Measurements from ENCODE around the gene RSRP1. TPM values are rescaled to one million over a fixed set of nuclear protein-coding genes. Genes with fewer than 3 reads are reported as not detected.

RSRP1 gene
- total and polyA plus RNA-seq, 2 experiments from 2014 or later = 153 to 160 TPM

- H4K20me1 ChIP-seq (ENCODE audit: insufficient read depth, poor library complexity, severe bottlenecking) = peaks cover 32% of the 10 kb centered on the region
- TF ChIP-seq EZH2phosphoT487 (IDR thresholded peaks at IDR 0.05; ENCODE audit: low read depth, severe bottlenecking, unreplicated experiment) = no peak
- no peak for TF ChIP-seq EZH2 (IDR thresholded peaks at IDR 0.05; ENCODE audit: borderline replicate concordance)
- no peak for TF ChIP-seq CTCF (IDR thresholded peaks at IDR 0.05; ENCODE audit: poor library complexity)
- no peak for DNase-seq (ENCODE audit: low spot score)
- peaks cover 4% of the 10 kb centered on the region for H3K36me3 ChIP-seq (replicated peaks; ENCODE audit: insufficient read depth, low read depth)
- peak overlapping the region; percentile 80 for H3K4me2 ChIP-seq
- H2AFZ ChIP-seq = no peak overlapping the region
- H3K9me2 ChIP-seq (replicated peaks; ENCODE audit: insufficient read depth) = no peaks in the 10 kb centered on the region
- no peaks in the 10 kb centered on the region for H3K9me3 ChIP-seq (ENCODE audit: low read depth)
- WGBS (ENCODE audit: low lambda C conversion rate, missing lambda C conversion rate) = 88% methylated on average over 5 of the region's 5 CpGs
- H3K4me3 ChIP-seq = peak overlapping the region; percentile 87
- peaks cover 22% of the 10 kb centered on the region for H3K4me1 ChIP-seq (ENCODE audit: insufficient read depth)
- peaks cover 48% of the 10 kb centered on the region for H3K79me2 ChIP-seq
- H3K27ac ChIP-seq = no peak overlapping the region
- no peaks in the 10 kb centered on the region for H3K27me3 ChIP-seq
These were observed 1.9 kb downstream of the RSRP1 start for GRCh38 chr1:25245393-25245792.

GRCh38 chr1:25243907-25244306 is 3.3 kb downstream of the RSRP1 start:
- DNase-seq (ENCODE audit: low spot score) = no peak
- H3K9me2 ChIP-seq (replicated peaks; ENCODE audit: insufficient read depth) = no peaks in the 10 kb centered on the region
- no peak for TF ChIP-seq EZH2phosphoT487 (IDR thresholded peaks at IDR 0.05; ENCODE audit: low read depth, severe bottlenecking, unreplicated experiment)
- no peak for TF ChIP-seq EZH2 (IDR thresholded peaks at IDR 0.05; ENCODE audit: borderline replicate concordance)
- no peak for TF ChIP-seq CTCF (IDR thresholded peaks at IDR 0.05; ENCODE audit: poor library complexity)
- H3K79me2 ChIP-seq = peaks cover 48% of the 10 kb centered on the region
- H3K4me1 ChIP-seq (ENCODE audit: insufficient read depth) = peaks cover 27% of the 10 kb centered on the region
- H3K9me3 ChIP-seq (ENCODE audit: low read depth) = no peaks in the 10 kb centered on the region
- H3K4me2 ChIP-seq = peak overlapping the region; percentile 80
- peaks cover 32% of the 10 kb centered on the region for H4K20me1 ChIP-seq (ENCODE audit: insufficient read depth, poor library complexity, severe bottlenecking)
- no peak overlapping the region for H3K4me3 ChIP-seq
- H3K36me3 ChIP-seq (replicated peaks; ENCODE audit: insufficient read depth, low read depth) = peaks cover 4% of the 10 kb centered on the region
- WGBS (ENCODE audit: low lambda C conversion rate, missing lambda C conversion rate) = 56% methylated on average over 6 of the region's 6 CpGs
- H3K27ac ChIP-seq = no peak overlapping the region
- H3K27me3 ChIP-seq = no peaks in the 10 kb centered on the region
- H2AFZ ChIP-seq = no peak overlapping the region

GRCh38 chr1:25239681-25240541 is 7.3 kb downstream of the RSRP1 start:
- DNase-seq (ENCODE audit: low spot score) = peak; percentile 96
- no peaks in the 10 kb centered on the region for H3K27me3 ChIP-seq
- H3K4me1 ChIP-seq (ENCODE audit: insufficient read depth) = peaks cover 19% of the 10 kb centered on the region
- peaks cover 34% of the 10 kb centered on the region for H3K79me2 ChIP-seq
- H3K36me3 ChIP-seq (replicated peaks; ENCODE audit: insufficient read depth, low read depth) = peaks cover 3% of the 10 kb centered on the region
- peak overlapping the region; percentile 83 for H3K27ac ChIP-seq
- H3K9me3 ChIP-seq (ENCODE audit: low read depth) = no peaks in the 10 kb centered on the region
- H4K20me1 ChIP-seq (ENCODE audit: insufficient read depth, poor library complexity, severe bottlenecking) = peaks cover 12% of the 10 kb centered on the region
- peak overlapping the region; percentile 74 for H3K4me2 ChIP-seq
- peak overlapping the region; percentile 41 for H2AFZ ChIP-seq
- H3K9me2 ChIP-seq (replicated peaks; ENCODE audit: insufficient read depth) = no peaks in the 10 kb centered on the region
- no peak for TF ChIP-seq EZH2 (IDR thresholded peaks at IDR 0.05; ENCODE audit: borderline replicate concordance)
- TF ChIP-seq CTCF (IDR thresholded peaks at IDR 0.05; ENCODE audit: poor library complexity) = peak; percentile 66
- WGBS (ENCODE audit: low lambda C conversion rate, missing lambda C conversion rate) = 1% methylated on average over 41 of the region's 41 CpGs
- peak overlapping the region; percentile 17 for H3K4me3 ChIP-seq

Measured in hepatocyte (in vitro differentiated cells).